H9 (cell line): ENCODE measurements around the gene EPB41L2. TPM values are rescaled to one million over a fixed set of nuclear protein-coding genes. Genes with fewer than 3 reads are reported as not detected.
"Not testable (repeated sequence)": the region's sequence is repeated elsewhere in the genome, so short reads cannot be mapped to it uniquely, and the experiment has no call there.

ENCODE experiments used
- DNase-seq: peaks from one replicate; pipeline ENCODE4 v3.0.0-alpha.2; 2017
- H2AFZ ChIP-seq: one replicate; pipeline ENCODE4 v1.6.1; 2013; ENCODE audit warnings: mild to moderate bottlenecking, low read length, control low read depth, moderate library complexity
- H2AK5ac ChIP-seq: 2 replicates; pipeline ENCODE4 v1.6.1; 2013; ENCODE audit warnings: low read length, control low read depth, mixed read lengths; ENCODE audit not compliant: insufficient read length
- H2BK120ac ChIP-seq: one replicate; pipeline ENCODE4 v1.6.1; 2013; ENCODE audit warnings: low read depth, mild to moderate bottlenecking, low read length, control low read depth, inconsistent platforms; ENCODE audit not compliant: poor library complexity, severe bottlenecking
- H2BK12ac ChIP-seq: 2 replicates; pipeline ENCODE4 v1.6.1; 2013; ENCODE audit warnings: low read length, control low read depth, mixed read lengths, low read depth; ENCODE audit not compliant: insufficient read length
- H2BK15ac ChIP-seq: 2 replicates; pipeline ENCODE4 v1.6.1; 2013; ENCODE audit warnings: low read depth, low read length, control low read depth
- H2BK20ac ChIP-seq: one replicate; pipeline ENCODE4 v1.6.1; 2013; ENCODE audit warnings: low read depth, mild to moderate bottlenecking, low read length, control low read depth, inconsistent platforms; ENCODE audit not compliant: poor library complexity, severe bottlenecking
- H2BK5ac ChIP-seq: 2 replicates; pipeline ENCODE4 v1.6.1; 2013; ENCODE audit warnings: low read length, control low read depth, mixed read lengths; ENCODE audit not compliant: insufficient read length
- H3K14ac ChIP-seq: 2 replicates; pipeline ENCODE4 v1.6.1; 2013; ENCODE audit warnings: low read length, control low read depth; ENCODE audit not compliant: insufficient read depth
- H3K18ac ChIP-seq: 2 replicates; pipeline ENCODE4 v1.6.1; 2013; ENCODE audit warnings: low read depth, mild to moderate bottlenecking, mixed read lengths, low read length, control low read depth; ENCODE audit not compliant: insufficient read length
- H3K23ac ChIP-seq: 2 replicates; pipeline ENCODE4 v1.6.1; 2013; ENCODE audit warnings: low read length, control low read depth, mixed read lengths, low read depth; ENCODE audit not compliant: insufficient read length
- H3K23me2 ChIP-seq: 2 replicates; pipeline ENCODE4 v1.6.1; 2013; ENCODE audit warnings: low read depth, mild to moderate bottlenecking, mixed read lengths, low read length, control low read depth; ENCODE audit not compliant: insufficient read length, poor library complexity, severe bottlenecking
- H3K27ac ChIP-seq: 2 replicates; pipeline ENCODE4 v1.5.1; 2013; ENCODE audit warnings: low read length, control low read depth, mixed read lengths, low read depth; ENCODE audit not compliant: insufficient read length
- H3K27me3 ChIP-seq: 2 replicates; pipeline ENCODE4 v1.6.1; 2013; ENCODE audit warnings: low read length, control low read depth, inconsistent platforms; ENCODE audit not compliant: insufficient read depth
- H3K4ac ChIP-seq: 2 replicates; pipeline ENCODE4 v1.6.1; 2013; ENCODE audit warnings: low read depth, mild to moderate bottlenecking, control low read depth, inconsistent platforms, low read length, moderate library complexity
- H3K4me1 ChIP-seq: 2 replicates; pipeline ENCODE4 v1.6.1; 2013; ENCODE audit warnings: low read length, control low read depth, inconsistent platforms; ENCODE audit not compliant: insufficient read depth
- H3K4me2 ChIP-seq: 2 replicates; pipeline ENCODE4 v1.6.1; 2013; ENCODE audit warnings: low read length, control low read depth, mixed read lengths; ENCODE audit not compliant: insufficient read length, insufficient read depth
- H3K56ac ChIP-seq: 2 replicates; pipeline ENCODE4 v1.6.1; 2013; ENCODE audit warnings: low read depth, mild to moderate bottlenecking, mixed read lengths, low read length, control low read depth; ENCODE audit not compliant: insufficient read length
- H3K79me1 ChIP-seq: 2 replicates; pipeline ENCODE4 v1.6.1; 2013; ENCODE audit warnings: low read depth, mild to moderate bottlenecking, moderate library complexity, low read length, control low read depth, inconsistent platforms; ENCODE audit not compliant: insufficient read depth, poor library complexity, severe bottlenecking
- H3K79me2 ChIP-seq: 2 replicates; pipeline ENCODE4 v1.6.1; 2013; ENCODE audit warnings: low read length, control low read depth, inconsistent platforms; ENCODE audit not compliant: insufficient read depth
- H3K9ac ChIP-seq: 2 replicates; pipeline ENCODE4 v1.6.1; 2013; ENCODE audit warnings: low read length, control low read depth, mixed read lengths; ENCODE audit not compliant: insufficient read length; ENCODE audit errors: extremely low read depth
- H3K9me3 ChIP-seq: one replicate; pipeline ENCODE4 v1.6.1; 2013; ENCODE audit warnings: low read depth, low read length, inconsistent platforms; ENCODE audit not compliant: control insufficient read depth
- H3T11ph ChIP-seq: one replicate; pipeline ENCODE4 v1.6.1; 2013; ENCODE audit warnings: mild to moderate bottlenecking, low read length, control low read depth, inconsistent platforms
- H4K20me1 ChIP-seq: one replicate; pipeline ENCODE4 v1.6.1; 2013; ENCODE audit not compliant: control insufficient read depth, insufficient read length, insufficient read depth
- H4K5ac ChIP-seq: 2 replicates; pipeline ENCODE4 v1.6.1; 2013; ENCODE audit warnings: low read depth, mild to moderate bottlenecking, mixed read lengths, low read length, control low read depth; ENCODE audit not compliant: insufficient read length
- H4K8ac ChIP-seq: replicated peaks from 2 replicates; pipeline ENCODE4 v1.6.1; 2013; ENCODE audit warnings: low read length, control low read depth, mixed read lengths, low read depth; ENCODE audit not compliant: insufficient read length
- H4K91ac ChIP-seq: 2 replicates; pipeline ENCODE4 v1.6.1; 2013; ENCODE audit warnings: low read depth, mild to moderate bottlenecking, moderate library complexity, mixed read lengths, low read length, control low read depth; ENCODE audit not compliant: insufficient read length
- H3K27ac Mint-ChIP-seq, 3 experiments: 2 replicates in 2 of 3; 3 replicates in 1 of 3; pipeline ENCODE4 v1.8.0; 2020 to 2021; ENCODE audit warnings: mixed read lengths in 3 of 3, mild to moderate bottlenecking in 1 of 3, moderate library complexity in 1 of 3
- H3K27me3 Mint-ChIP-seq: 2 replicates; pipeline ENCODE4 v1.8.0; 2021; ENCODE audit warnings: low read depth, mild to moderate bottlenecking, moderate library complexity, mixed read lengths
- H3K36me3 Mint-ChIP-seq, 3 experiments: 2 replicates in 2 of 3; 3 replicates in 1 of 3; pipeline ENCODE4 v1.8.0; 2020 to 2021; ENCODE audit warnings: low read depth in 3 of 3, mixed read lengths in 3 of 3; ENCODE audit not compliant: insufficient read depth in 1 of 3
- H3K4me1 Mint-ChIP-seq, 2 experiments: 2 replicates each; pipeline ENCODE4 v1.8.0; 2020; ENCODE audit warnings: mixed read lengths in 2 of 2
- H3K4me3 Mint-ChIP-seq, 2 experiments: 2 replicates in 1 of 2; 3 replicates in 1 of 2; pipeline ENCODE4 v1.8.0; 2020 to 2021; ENCODE audit warnings: mild to moderate bottlenecking in 2 of 2, mixed read lengths in 2 of 2, moderate library complexity in 1 of 2
- H3K9me3 Mint-ChIP-seq, 2 experiments: 2 replicates in 1 of 2; 3 replicates in 1 of 2; pipeline ENCODE4 v1.8.0; 2020; ENCODE audit warnings: mild to moderate bottlenecking in 2 of 2, mixed read lengths in 2 of 2, moderate library complexity in 1 of 2
- CTCF ChIP-seq: fragments of 200-600 bp; sonication (generic); conservative IDR thresholded peaks from 3 replicates; pipeline ENCODE4 v1.8.0; 2021; ENCODE audit warnings: antibody characterized with exemption, mild to moderate bottlenecking
- WGBS: extraction: QIAGEN DNeasy Blood & Tissue Kit; methylation state at CpG from one replicate; pipeline ENCODE4 v1.1.7; 2013; ENCODE audit warnings: missing lambda C conversion rate, low lambda C conversion rate, mixed read lengths; ENCODE audit not compliant: insufficient read length; ENCODE audit errors: extremely low coverage; 5-methylcytosine and 5-hydroxymethylcytosine counted together
- total RNA-seq: library from RNA; stranded (reverse); gene quantifications from 2 replicates; pipeline ENCODE4 v1.2.1, GENCODE V29; 2021

Gene EPB41L2
- total RNA-seq, 1 experiment from 2014 or later: 90.2 TPM

- no peak for DNase-seq
- Histone ChIP-seq H2BK15ac (no peak overlapping the region), H3K4me2 (no peak overlapping the region), H3K79me1 (peaks cover 6% of the 10 kb centered on the region), H4K20me1 (no peaks in the 10 kb centered on the region), H3K27me3 (no peaks in the 10 kb centered on the region; the same call in 1 of the 2 replicates), H3K9ac (no peak overlapping the region), H4K5ac (no peak overlapping the region), H2AFZ (no peak overlapping the region), H3K23ac (no peak overlapping the region), H3K4ac (no peak overlapping the region), H2AK5ac (no peak overlapping the region), H3K9me3 (no peaks in the 10 kb centered on the region), H3K56ac (no peak overlapping the region), H2BK12ac (no peak overlapping the region), H3K4me1 (peaks cover 10% of the 10 kb centered on the region; the same call in 1 of the 2 replicates), H4K8ac (no peak overlapping the region), H3K18ac (no peak overlapping the region), H3K79me2 (peaks cover 2% of the 10 kb centered on the region; the same call in 1 of the 2 replicates), H3K27ac (no peak overlapping the region), H2BK120ac (no peak overlapping the region), H3T11ph (no peak overlapping the region), H2BK5ac (no peak overlapping the region), H4K91ac (no peak overlapping the region), H3K23me2 (no peaks in the 10 kb centered on the region), H3K14ac (no peak overlapping the region), H2BK20ac (no peak overlapping the region)
- Mint-ChIP-seq H3K27me3 (no peaks in the 10 kb centered on the region), H3K4me3 (no peak overlapping the region), H3K36me3 (no peaks in the 10 kb centered on the region; a peak in 1 of 7 replicates), H3K9me3 (peaks cover 0 to 2% of the 10 kb centered on the region in 2 experiments; a peak in 1 of 5 replicates), H3K27ac (no peak overlapping the region), H3K4me1 (peaks cover 22 to 39% of the 10 kb centered on the region in 2 experiments)
- WGBS: 100% methylated on average over 1 of the region's 6 CpGs
- no peak for TF ChIP-seq CTCF
Observed at GRCh38 chr6:130991422-130992137, 71.5 kb downstream of the EPB41L2 start.

GRCh38 chr6:130987539-130987938 is 75.5 kb downstream of the EPB41L2 start:
- not testable (repeated sequence) for H4K8ac ChIP-seq, H3K79me2 ChIP-seq, H3K14ac ChIP-seq, DNase-seq, H3K9me3 ChIP-seq, H3K18ac ChIP-seq, H3K56ac ChIP-seq, H2AK5ac ChIP-seq, H3K36me3 Mint-ChIP-seq, H3K9me3 Mint-ChIP-seq, H4K20me1 ChIP-seq, H2BK20ac ChIP-seq, H3K4me1 ChIP-seq, H2BK5ac ChIP-seq, H3K27me3 ChIP-seq, H3K27ac ChIP-seq, H3K9ac ChIP-seq, H3K4ac ChIP-seq, H3K4me2 ChIP-seq, H3K27ac Mint-ChIP-seq, H2BK15ac ChIP-seq, H3K79me1 ChIP-seq, H2AFZ ChIP-seq, H3K23me2 ChIP-seq, H3K4me3 Mint-ChIP-seq, H4K5ac ChIP-seq, H2BK120ac ChIP-seq, H3K23ac ChIP-seq, H4K91ac ChIP-seq, H3K27me3 Mint-ChIP-seq, H2BK12ac ChIP-seq, H3T11ph ChIP-seq
- WGBS: no CpG with 5 or more reads among the region's 5 CpGs
- peaks cover 2 to 12% of the 10 kb centered on the region in 2 experiments; a peak in 3 of 4 replicates for H3K4me1 Mint-ChIP-seq
